HEK293T (cell line): ENCODE data around the gene KIF5C.

ENCODE experiments used
- ARNT ChIP-seq: fragments of 450-650 bp; IDR thresholded peaks from 2 replicates; pipeline ENCODE4 v1.6.1; 2017; ENCODE audit warnings: mild to moderate bottlenecking
- BHLHE40 ChIP-seq: fragments of 450-650 bp; IDR thresholded peaks from 2 replicates; pipeline ENCODE4 v1.6.1; 2016; ENCODE audit warnings: mild to moderate bottlenecking, moderate library complexity, borderline replicate concordance
- ELF4 ChIP-seq: fragments of 450-650 bp; IDR thresholded peaks from 2 replicates; pipeline ENCODE4 v1.6.1; 2017; ENCODE audit warnings: antibody characterized with exemption
- FOXA1 ChIP-seq: fragments of 450-650 bp; IDR thresholded peaks from 2 replicates; pipeline ENCODE4 v1.6.1; 2016; ENCODE audit warnings: mild to moderate bottlenecking
- FOXK2 ChIP-seq: fragments of 450-650 bp; IDR thresholded peaks from 2 replicates; pipeline ENCODE4 v1.6.1; 2016; ENCODE audit warnings: mild to moderate bottlenecking
- FOXM1 ChIP-seq: fragments of 450-650 bp; IDR thresholded peaks from 2 replicates; pipeline ENCODE4 v1.6.1; 2017; ENCODE audit warnings: mild to moderate bottlenecking, borderline replicate concordance
- HDGF ChIP-seq: fragments of 450-650 bp; IDR thresholded peaks from 2 replicates; pipeline ENCODE4 v1.6.1; 2017; ENCODE audit warnings: antibody characterized with exemption, borderline replicate concordance
- LEF1 ChIP-seq: fragments of 450-650 bp; IDR thresholded peaks from 2 replicates; pipeline ENCODE4 v1.6.1; 2017; ENCODE audit warnings: mild to moderate bottlenecking, borderline replicate concordance
- NFRKB ChIP-seq: fragments of 450-650 bp; IDR thresholded peaks from 2 replicates; pipeline ENCODE4 v1.6.1; 2016; ENCODE audit warnings: mild to moderate bottlenecking, moderate library complexity
- SP1 ChIP-seq: fragments of 450-650 bp; IDR thresholded peaks from 2 replicates; pipeline ENCODE4 v1.6.1; 2017
- SUZ12 ChIP-seq: fragments of 450-650 bp; IDR thresholded peaks from 2 replicates; pipeline ENCODE4 v1.6.1; 2016; ENCODE audit warnings: mild to moderate bottlenecking
- TARDBP ChIP-seq: fragments of 450-650 bp; IDR thresholded peaks from 2 replicates; pipeline ENCODE4 v1.6.1; 2016
- TF ChIP-seq, protein P1 (sequence below): fragments of 450-650 bp; IDR thresholded peaks from 2 replicates; pipeline ENCODE4 v1.6.1; 2016

DNA sequence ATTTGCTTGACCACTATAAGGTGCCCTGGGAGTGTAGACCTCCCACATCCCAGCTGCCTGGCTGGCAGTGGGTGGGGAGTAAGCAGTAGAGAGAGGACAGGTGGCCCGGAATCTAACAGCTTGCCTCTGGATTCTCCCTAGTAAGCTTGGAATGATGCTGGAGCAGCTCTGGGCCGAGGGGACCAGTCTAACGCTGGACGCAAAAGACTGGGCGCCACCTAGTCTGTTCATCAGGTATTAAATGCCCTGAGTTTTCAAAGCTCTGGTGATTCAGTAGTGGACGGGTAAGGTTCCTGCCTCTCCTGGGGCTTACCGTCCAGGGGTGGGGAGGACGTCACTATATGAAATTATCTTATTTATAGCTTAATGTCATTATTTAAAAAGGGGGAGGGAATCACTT is 162.8 kb downstream of the KIF5C start:
- TF ChIP-seq, protein P1, sequence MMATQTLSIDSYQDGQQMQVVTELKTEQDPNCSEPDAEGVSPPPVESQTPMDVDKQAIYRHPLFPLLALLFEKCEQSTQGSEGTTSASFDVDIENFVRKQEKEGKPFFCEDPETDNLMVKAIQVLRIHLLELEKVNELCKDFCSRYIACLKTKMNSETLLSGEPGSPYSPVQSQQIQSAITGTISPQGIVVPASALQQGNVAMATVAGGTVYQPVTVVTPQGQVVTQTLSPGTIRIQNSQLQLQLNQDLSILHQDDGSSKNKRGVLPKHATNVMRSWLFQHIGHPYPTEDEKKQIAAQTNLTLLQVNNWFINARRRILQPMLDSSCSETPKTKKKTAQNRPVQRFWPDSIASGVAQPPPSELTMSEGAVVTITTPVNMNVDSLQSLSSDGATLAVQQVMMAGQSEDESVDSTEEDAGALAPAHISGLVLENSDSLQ: no peak
- TF ChIP-seq SP1 (no peak), FOXM1 (no peak), FOXK2 (no peak), ELF4 (no peak), SUZ12 (no peak), HDGF (no peak), NFRKB (no peak), FOXA1 (no peak), TARDBP (no peak), ARNT (no peak), LEF1 (no peak), BHLHE40 (no peak)
